Caco-2 (cell line): ENCODE data around the gene XPC. TPM values are rescaled to one million over a fixed set of nuclear protein-coding genes. Genes with fewer than 3 reads are reported as not detected.

Experiments
- BruUV-seq: library from RNA; stranded (reverse); fragments of 400-500 nt; replicated peaks from 2 replicates; lab custom pipeline; 2021; lab: Mats Ljungman, UMichigan
- CTCF ChIA-PET: fragments of 300-600 bp; sonication (Branson Sonifier 250); formaldehyde crosslinking; loops from one replicate; lab custom pipeline; 2022; ENCODE audit warnings: antibody characterized with exemption; lab: Charles Lee
- POLR2A ChIA-PET: fragments of 300-600 bp; sonication (Branson Sonifier 250); formaldehyde crosslinking; loops from one replicate; lab custom pipeline; 2022; ENCODE audit warnings: antibody characterized with exemption; lab: Charles Lee
- DNase-seq, 2 experiments: peaks; one replicate each; pipeline versions ENCODE4 v3.0.0 to v3.0.0-alpha.2; 2020 to 2022
- H3K27me3 ChIP-seq: replicated peaks from 2 replicates; pipeline ENCODE4 v1.6.0; 2011; ENCODE audit warnings: low read length; ENCODE audit not compliant: control insufficient read depth, insufficient read depth
- H3K36me3 ChIP-seq: 2 replicates; pipeline ENCODE4 v1.5.1; 2011; ENCODE audit warnings: low read length; ENCODE audit not compliant: control insufficient read depth, insufficient read depth
- H3K4me1 ChIP-seq: fragments of 250-450 bp; sonication (Bioruptor Pico); 2 replicates; pipeline ENCODE4 v1.5.1; 2020; ENCODE audit warnings: mild to moderate bottlenecking
- H3K4me3 ChIP-seq: 2 replicates; pipeline ENCODE4 v1.5.1; 2011; ENCODE audit warnings: low read depth, mild to moderate bottlenecking, control low read depth, low read length
- H3K9me3 ChIP-seq: fragments of 250-450 bp; sonication (Bioruptor Pico); 2 replicates; pipeline ENCODE4 v1.5.1; 2020; ENCODE audit warnings: mild to moderate bottlenecking, moderate library complexity
- H3K27ac Mint-ChIP-seq: one replicate; pipeline ENCODE4 v1.8.0; 2022; ENCODE audit warnings: mixed read lengths; ENCODE audit not compliant: unreplicated experiment
- H3K27me3 Mint-ChIP-seq: one replicate; pipeline ENCODE4 v1.8.0; 2022; ENCODE audit warnings: mixed read lengths; ENCODE audit not compliant: insufficient read depth, unreplicated experiment
- H3K36me3 Mint-ChIP-seq: one replicate; pipeline ENCODE4 v1.8.0; 2022; ENCODE audit warnings: mild to moderate bottlenecking, mixed read lengths; ENCODE audit not compliant: insufficient read depth, unreplicated experiment
- H3K4me1 Mint-ChIP-seq: one replicate; pipeline ENCODE4 v1.8.0; 2022; ENCODE audit warnings: low read depth, mixed read lengths; ENCODE audit not compliant: unreplicated experiment
- H3K4me3 Mint-ChIP-seq: one replicate; pipeline ENCODE4 v1.8.0; 2022; ENCODE audit warnings: mild to moderate bottlenecking, moderate library complexity, mixed read lengths; ENCODE audit not compliant: unreplicated experiment
- H3K9me3 Mint-ChIP-seq: one replicate; pipeline ENCODE4 v1.8.0; 2022; ENCODE audit warnings: mixed read lengths; ENCODE audit not compliant: unreplicated experiment
- CTCF ChIP-seq, 2 experiments: fragments of 200-600 bp in 1 of 2; IDR thresholded peaks; 1 replicate in 1 of 2; 2 replicates in 1 of 2; pipeline versions ENCODE4 v1.5.1 to v1.8.0; 2011 to 2022; ENCODE audit warnings: antibody characterized with exemption in 1 of 2, control low read depth in 1 of 2, inconsistent platforms in 1 of 2, low read depth in 1 of 2, low read length in 1 of 2, mild to moderate bottlenecking in 1 of 2, moderate library complexity in 1 of 2; ENCODE audit not compliant: insufficient read depth in 1 of 2, severe bottlenecking in 1 of 2, unreplicated experiment in 1 of 2
- intact Hi-C: fragments of 100-400 bp; cut with micrococcal nuclease; formaldehyde crosslinking; loops from one replicate; pipeline ENCODE4 v1.10.0; 2022; ENCODE audit not compliant: unreplicated experiment
- total RNA-seq: library from RNA; stranded (reverse); gene quantifications from 2 replicates; pipeline ENCODE4 v1.2.3, GENCODE V29; 2022

XPC gene
- total RNA-seq, 1 experiment from 2014 or later: 31.0 TPM

- no peaks in the 10 kb centered on the region for H3K4me1 Mint-ChIP-seq
- H3K9me3 Mint-ChIP-seq: no peaks in the 10 kb centered on the region
- H3K9me3 ChIP-seq: no peaks in the 10 kb centered on the region
- CTCF ChIA-PET: no interaction called here
- no TSS peak for BruUV-seq
- no peak overlapping the region for H3K4me3 ChIP-seq
- no peaks in the 10 kb centered on the region for H3K27me3 ChIP-seq
- no peak for DNase-seq
- H3K4me3 Mint-ChIP-seq: no peak overlapping the region
- TF ChIP-seq CTCF (IDR thresholded peaks at IDR 0.05; ENCODE audit: insufficient read depth in 1 of 2, low read depth in 1 of 2, low read length in 1 of 2, severe bottlenecking in 1 of 2, unreplicated experiment in 1 of 2): no peak
- intact Hi-C loops: no loop called here
- peaks cover 41% of the 10 kb centered on the region for H3K36me3 Mint-ChIP-seq
- POLR2A ChIA-PET: interaction anchor here (1.3 kb wide), 1 partner anchor 8 kb away, joined by 11 read pairs; the partner anchor contains the start of genes CHCHD4 and TMEM43
- no peaks in the 10 kb centered on the region for H3K27me3 Mint-ChIP-seq
- H3K27ac Mint-ChIP-seq: no peak overlapping the region
- H3K36me3 ChIP-seq: peaks cover 8% of the 10 kb centered on the region
- H3K4me1 ChIP-seq: no peaks in the 10 kb centered on the region
Measured at GRCh38 chr3:14133876-14134275, 44.5 kb downstream of the XPC start.

GRCh38 chr3:14133188-14133800 lies 45.1 kb downstream of the XPC start:
- no TSS peak for BruUV-seq
- H3K36me3 Mint-ChIP-seq: peaks cover 39% of the 10 kb centered on the region
- H3K4me3 Mint-ChIP-seq: no peak overlapping the region
- Histone ChIP-seq H3K4me3 (no peak overlapping the region), H3K4me1 (no peaks in the 10 kb centered on the region), H3K9me3 (no peaks in the 10 kb centered on the region), H3K36me3 (peaks cover 6% of the 10 kb centered on the region), H3K27me3 (no peaks in the 10 kb centered on the region)
- H3K9me3 Mint-ChIP-seq: no peaks in the 10 kb centered on the region
- intact Hi-C loops: no loop called here
- no peak overlapping the region for H3K27ac Mint-ChIP-seq
- DNase-seq: no peak
- CTCF ChIA-PET: no interaction called here
- POLR2A ChIA-PET: no interaction called here
- no peaks in the 10 kb centered on the region for H3K4me1 Mint-ChIP-seq
- TF ChIP-seq CTCF (IDR thresholded peaks at IDR 0.05; ENCODE audit: insufficient read depth in 1 of 2, low read depth in 1 of 2, low read length in 1 of 2, severe bottlenecking in 1 of 2, unreplicated experiment in 1 of 2): no peak
- H3K27me3 Mint-ChIP-seq: no peaks in the 10 kb centered on the region

- H3K27me3 ChIP-seq: no peaks in the 10 kb centered on the region
- TF ChIP-seq CTCF (IDR thresholded peaks at IDR 0.05; ENCODE audit: insufficient read depth in 1 of 2, low read depth in 1 of 2, low read length in 1 of 2, severe bottlenecking in 1 of 2, unreplicated experiment in 1 of 2): no peak
- Mint-ChIP-seq H3K4me1 (no peaks in the 10 kb centered on the region), H3K4me3 (no peak overlapping the region), H3K27ac (no peak overlapping the region), H3K36me3 (peaks cover 37% of the 10 kb centered on the region), H3K27me3 (no peaks in the 10 kb centered on the region), H3K9me3 (no peaks in the 10 kb centered on the region)
- no peaks in the 10 kb centered on the region for H3K9me3 ChIP-seq
- no peak for DNase-seq
- H3K4me3 ChIP-seq: no peak overlapping the region
- intact Hi-C loops: no loop called here
- ChIA-PET POLR2A (no interaction called here), CTCF (no interaction called here)
- BruUV-seq: no TSS peak
- no peaks in the 10 kb centered on the region for H3K4me1 ChIP-seq
- peaks cover 6% of the 10 kb centered on the region for H3K36me3 ChIP-seq
Measured at GRCh38 chr3:14132689-14133088, 45.7 kb downstream of the XPC start.
